Astrocyte (in vitro differentiated cells and primary cell): ENCODE data around the gene HSPA12B. TPM values are rescaled to one million over a fixed set of nuclear protein-coding genes. Genes with fewer than 3 reads are reported as not detected.

ENCODE experiments used
- DNase-seq: peaks from one replicate; pipeline ENCODE4 v3.0.0-alpha.2; 2010; ENCODE audit warnings: low read depth
- FAIRE-seq: peaks from 2 replicates; lab custom pipeline; 2011; peaks lifted over from hg19 to GRCh38; lab: Jason Lieb, UNC
- H2AFZ ChIP-seq: 2 replicates; pipeline ENCODE4 v1.6.0; 2012; ENCODE audit warnings: low read depth, low read length, inconsistent platforms
- H3K27ac ChIP-seq: 2 replicates; pipeline ENCODE4 v1.5.1; 2011; ENCODE audit warnings: low read depth, low read length, inconsistent platforms
- H3K27me3 ChIP-seq: 2 replicates; pipeline ENCODE4 v1.6.0; 2011; ENCODE audit warnings: low read length, inconsistent platforms; ENCODE audit not compliant: insufficient read depth
- H3K36me3 ChIP-seq: 2 replicates; pipeline ENCODE4 v1.5.1; 2011; ENCODE audit warnings: low read length, inconsistent platforms; ENCODE audit not compliant: insufficient read depth
- H3K4me1 ChIP-seq: 2 replicates; pipeline ENCODE4 v1.5.1; 2011; ENCODE audit warnings: low read length, inconsistent platforms; ENCODE audit not compliant: insufficient read depth
- H3K4me2 ChIP-seq: 2 replicates; pipeline ENCODE4 v1.6.0; 2012; ENCODE audit warnings: low read length, inconsistent platforms
- H3K4me3 ChIP-seq: 2 replicates; pipeline ENCODE4 v1.5.1; 2011; ENCODE audit warnings: low read depth, mild to moderate bottlenecking, low read length, inconsistent platforms; ENCODE audit not compliant: insufficient read depth
- H3K79me2 ChIP-seq: 2 replicates; pipeline ENCODE4 v1.6.0; 2012; ENCODE audit warnings: mild to moderate bottlenecking, low read length, inconsistent platforms; ENCODE audit not compliant: insufficient read depth
- H3K9ac ChIP-seq: 2 replicates; pipeline ENCODE4 v1.6.0; 2012; ENCODE audit warnings: mild to moderate bottlenecking, low read length, inconsistent platforms
- H3K9me3 ChIP-seq: 2 replicates; pipeline ENCODE4 v1.5.1; 2012; ENCODE audit warnings: low read depth, mild to moderate bottlenecking, low read length, inconsistent platforms; ENCODE audit not compliant: insufficient read depth
- H4K20me1 ChIP-seq: 2 replicates; pipeline ENCODE4 v1.6.0; 2012; ENCODE audit warnings: low read length, inconsistent platforms; ENCODE audit not compliant: insufficient read depth
- H3K27ac Mint-ChIP-seq: one replicate; pipeline ENCODE4 v1.8.0; 2021; ENCODE audit warnings: mild to moderate bottlenecking, mixed read lengths; ENCODE audit not compliant: unreplicated experiment
- H3K27me3 Mint-ChIP-seq: one replicate; pipeline ENCODE4 v1.8.0; 2021; ENCODE audit warnings: low read depth, mixed read lengths; ENCODE audit not compliant: unreplicated experiment
- H3K36me3 Mint-ChIP-seq: one replicate; pipeline ENCODE4 v1.8.0; 2021; ENCODE audit warnings: low read depth, mixed read lengths; ENCODE audit not compliant: unreplicated experiment
- H3K4me1 Mint-ChIP-seq: one replicate; pipeline ENCODE4 v1.8.0; 2021; ENCODE audit warnings: low read depth, mixed read lengths; ENCODE audit not compliant: unreplicated experiment
- H3K4me3 Mint-ChIP-seq: one replicate; pipeline ENCODE4 v1.8.0; 2021; ENCODE audit warnings: mild to moderate bottlenecking, moderate library complexity, mixed read lengths; ENCODE audit not compliant: unreplicated experiment
- H3K9me3 Mint-ChIP-seq: one replicate; pipeline ENCODE4 v1.8.0; 2021; ENCODE audit warnings: mild to moderate bottlenecking, mixed read lengths; ENCODE audit not compliant: unreplicated experiment
- EZH2 ChIP-seq: IDR thresholded peaks from 2 replicates; pipeline ENCODE4 v1.6.1; 2012; ENCODE audit warnings: mild to moderate bottlenecking, low read length, inconsistent platforms; ENCODE audit not compliant: insufficient read depth
- total RNA-seq: library from RNA; stranded (reverse); gene quantifications from 2 replicates; pipeline ENCODE4 v1.2.1, GENCODE V29; 2021
- TF ChIP-seq, protein P1 (sequence below): IDR thresholded peaks from 2 replicates; pipeline ENCODE4 v1.5.1; 2011; ENCODE audit warnings: low read depth, mild to moderate bottlenecking, inconsistent platforms, low read length, moderate library complexity; ENCODE audit not compliant: insufficient read depth

Gene HSPA12B
- total RNA-seq, 1 donor from 2014 or later, result not detected

DNA sequence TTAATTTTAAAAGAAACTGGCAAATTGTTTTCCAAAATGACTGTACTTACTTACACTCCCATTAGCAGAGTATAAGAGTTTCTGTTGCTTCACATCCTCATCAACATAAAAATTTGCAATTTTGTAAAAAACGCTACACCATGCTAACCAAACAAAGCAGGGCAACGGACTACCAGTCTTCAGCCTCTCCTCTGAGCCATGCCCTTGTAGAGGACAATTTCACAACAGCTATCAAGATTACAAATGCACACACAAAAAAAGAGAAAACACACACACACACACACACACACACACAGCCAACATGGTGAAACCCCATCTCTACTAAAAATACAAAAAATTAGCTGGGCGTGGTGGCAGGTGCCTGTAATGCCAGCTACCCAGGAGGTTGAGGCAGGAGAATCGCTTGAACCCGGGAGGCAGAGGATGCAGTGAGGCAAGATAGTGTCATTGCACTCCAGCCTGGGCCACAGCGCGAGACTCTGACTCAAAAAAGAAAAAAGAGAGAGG, 39.1 kb downstream of the HSPA12B start:
- Mint-ChIP-seq H3K4me1 (peaks cover 6% of the 10 kb centered on the region), H3K4me3 (no peak overlapping the region), H3K27me3 (peaks cover 6% of the 10 kb centered on the region), H3K36me3 (no peaks in the 10 kb centered on the region), H3K9me3 (no peaks in the 10 kb centered on the region), H3K27ac (no peak overlapping the region)
- peaks cover 28% of the 10 kb centered on the region for H3K4me1 ChIP-seq
- DNase-seq, result no peak
- no peaks in the 10 kb centered on the region for H3K36me3 ChIP-seq
- H3K4me3 ChIP-seq, result no peak overlapping the region
- no peak overlapping the region for H3K27ac ChIP-seq
- H3K9ac ChIP-seq, result no peak overlapping the region
- no peaks in the 10 kb centered on the region for H3K27me3 ChIP-seq
- H2AFZ ChIP-seq, result no peak overlapping the region
- H3K9me3 ChIP-seq, result no peaks in the 10 kb centered on the region
- FAIRE-seq, result no peak
- H4K20me1 ChIP-seq, result no peaks in the 10 kb centered on the region
- TF ChIP-seq, protein P1, sequence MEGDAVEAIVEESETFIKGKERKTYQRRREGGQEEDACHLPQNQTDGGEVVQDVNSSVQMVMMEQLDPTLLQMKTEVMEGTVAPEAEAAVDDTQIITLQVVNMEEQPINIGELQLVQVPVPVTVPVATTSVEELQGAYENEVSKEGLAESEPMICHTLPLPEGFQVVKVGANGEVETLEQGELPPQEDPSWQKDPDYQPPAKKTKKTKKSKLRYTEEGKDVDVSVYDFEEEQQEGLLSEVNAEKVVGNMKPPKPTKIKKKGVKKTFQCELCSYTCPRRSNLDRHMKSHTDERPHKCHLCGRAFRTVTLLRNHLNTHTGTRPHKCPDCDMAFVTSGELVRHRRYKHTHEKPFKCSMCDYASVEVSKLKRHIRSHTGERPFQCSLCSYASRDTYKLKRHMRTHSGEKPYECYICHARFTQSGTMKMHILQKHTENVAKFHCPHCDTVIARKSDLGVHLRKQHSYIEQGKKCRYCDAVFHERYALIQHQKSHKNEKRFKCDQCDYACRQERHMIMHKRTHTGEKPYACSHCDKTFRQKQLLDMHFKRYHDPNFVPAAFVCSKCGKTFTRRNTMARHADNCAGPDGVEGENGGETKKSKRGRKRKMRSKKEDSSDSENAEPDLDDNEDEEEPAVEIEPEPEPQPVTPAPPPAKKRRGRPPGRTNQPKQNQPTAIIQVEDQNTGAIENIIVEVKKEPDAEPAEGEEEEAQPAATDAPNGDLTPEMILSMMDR, result no peak
- no peak for TF ChIP-seq EZH2
- no peak overlapping the region for H3K4me2 ChIP-seq
- peaks cover 9% of the 10 kb centered on the region for H3K79me2 ChIP-seq

DNA sequence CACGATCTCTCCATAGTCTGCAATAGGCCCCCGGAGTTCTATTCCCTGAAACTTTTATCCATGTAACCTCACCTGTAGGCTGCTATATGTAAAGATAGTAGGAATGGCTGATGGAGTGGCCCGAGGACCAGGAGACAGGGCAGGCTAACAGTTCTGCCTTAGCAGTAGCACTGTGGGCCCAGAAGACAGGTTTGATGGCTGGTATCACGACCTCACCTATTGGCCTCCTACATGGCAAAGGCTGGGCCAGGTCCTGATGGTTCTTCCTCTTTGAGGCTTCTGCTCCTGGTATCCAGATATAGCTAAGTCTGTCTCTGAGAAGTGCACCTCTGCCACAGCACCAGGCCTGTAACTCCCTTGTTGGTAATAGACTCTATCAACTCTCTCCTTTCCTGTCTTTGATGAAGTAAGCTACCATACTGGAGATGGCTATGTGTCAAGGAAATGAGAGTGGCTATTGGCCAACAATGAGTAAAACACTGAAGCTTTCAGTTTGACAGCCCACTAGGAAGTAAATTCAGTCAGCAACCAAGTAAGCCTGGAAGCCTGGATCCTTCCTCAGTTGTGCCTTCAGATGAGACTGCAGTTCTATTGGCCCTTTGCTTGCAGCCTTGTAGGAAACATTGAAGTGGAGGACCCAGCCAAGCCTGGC, 43.1 kb downstream of the HSPA12B start:
- Histone ChIP-seq H3K27ac (no peak overlapping the region), H3K4me1 (no peaks in the 10 kb centered on the region), H3K4me3 (no peak overlapping the region), H3K4me2 (no peak overlapping the region), H3K9ac (no peak overlapping the region), H3K79me2 (no peaks in the 10 kb centered on the region), H3K27me3 (peaks cover 5% of the 10 kb centered on the region), H2AFZ (no peak overlapping the region), H3K36me3 (no peaks in the 10 kb centered on the region), H4K20me1 (no peaks in the 10 kb centered on the region), H3K9me3 (no peaks in the 10 kb centered on the region)
- FAIRE-seq (no peak), DNase-seq (no peak)
- peaks cover 4% of the 10 kb centered on the region for H3K4me1 Mint-ChIP-seq
- no peak overlapping the region for H3K4me3 Mint-ChIP-seq
- no peaks in the 10 kb centered on the region for H3K36me3 Mint-ChIP-seq
- H3K27ac Mint-ChIP-seq, result no peak overlapping the region
- H3K27me3 Mint-ChIP-seq, result peaks cover 22% of the 10 kb centered on the region
- TF ChIP-seq EZH2, result no peak
- TF ChIP-seq, protein P1, result no peak
- no peaks in the 10 kb centered on the region for H3K9me3 Mint-ChIP-seq

DNA sequence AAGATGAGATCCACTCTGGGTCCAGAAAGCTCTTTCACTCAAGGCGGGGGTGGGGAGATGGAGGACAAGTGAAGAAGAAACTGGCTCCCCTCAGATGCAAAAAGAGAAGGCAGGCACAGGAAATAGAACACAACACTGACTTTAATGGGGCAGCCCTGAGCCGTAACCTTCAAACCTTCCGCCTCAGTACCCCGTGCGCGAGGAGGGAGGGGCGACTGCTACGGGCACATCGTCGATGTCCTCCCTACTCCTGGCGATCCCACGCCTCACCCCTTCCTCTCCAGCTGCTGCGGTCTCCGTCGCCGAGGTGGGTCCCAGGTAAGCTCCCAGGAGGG, 44.9 kb downstream of the HSPA12B start:
- Mint-ChIP-seq H3K9me3 (no peaks in the 10 kb centered on the region), H3K4me3 (peak overlapping the region; percentile 66), H3K36me3 (no peaks in the 10 kb centered on the region), H3K27me3 (peaks cover 22% of the 10 kb centered on the region), H3K4me1 (peaks cover 9% of the 10 kb centered on the region), H3K27ac (no peak overlapping the region)
- Histone ChIP-seq H3K4me2 (peak overlapping the region; percentile 84), H3K27me3 (peaks cover 5% of the 10 kb centered on the region), H2AFZ (peak overlapping the region; percentile 84), H3K4me3 (peak overlapping the region; percentile 43), H3K79me2 (no peaks in the 10 kb centered on the region), H3K9me3 (no peaks in the 10 kb centered on the region), H3K36me3 (no peaks in the 10 kb centered on the region), H3K27ac (no peak overlapping the region), H4K20me1 (peaks cover 10% of the 10 kb centered on the region), H3K9ac (peak overlapping the region; percentile 34), H3K4me1 (no peaks in the 10 kb centered on the region)
- no peak for FAIRE-seq
- DNase-seq, result no peak
- TF ChIP-seq, protein P1, result no peak
- no peak for TF ChIP-seq EZH2
